ENCODE measurements around the gene GNL1. TPM values are rescaled to one million over a fixed set of nuclear protein-coding genes. Genes with fewer than 3 reads are reported as not detected.

The GNL1 gene
- total and polyA plus RNA-seq, 9 of the 15 experiments (the other 6 are each of a cell fraction or from before 2014, with no cell fraction given), result 0.73 to 112 (median 58.0) TPM

DNA sequence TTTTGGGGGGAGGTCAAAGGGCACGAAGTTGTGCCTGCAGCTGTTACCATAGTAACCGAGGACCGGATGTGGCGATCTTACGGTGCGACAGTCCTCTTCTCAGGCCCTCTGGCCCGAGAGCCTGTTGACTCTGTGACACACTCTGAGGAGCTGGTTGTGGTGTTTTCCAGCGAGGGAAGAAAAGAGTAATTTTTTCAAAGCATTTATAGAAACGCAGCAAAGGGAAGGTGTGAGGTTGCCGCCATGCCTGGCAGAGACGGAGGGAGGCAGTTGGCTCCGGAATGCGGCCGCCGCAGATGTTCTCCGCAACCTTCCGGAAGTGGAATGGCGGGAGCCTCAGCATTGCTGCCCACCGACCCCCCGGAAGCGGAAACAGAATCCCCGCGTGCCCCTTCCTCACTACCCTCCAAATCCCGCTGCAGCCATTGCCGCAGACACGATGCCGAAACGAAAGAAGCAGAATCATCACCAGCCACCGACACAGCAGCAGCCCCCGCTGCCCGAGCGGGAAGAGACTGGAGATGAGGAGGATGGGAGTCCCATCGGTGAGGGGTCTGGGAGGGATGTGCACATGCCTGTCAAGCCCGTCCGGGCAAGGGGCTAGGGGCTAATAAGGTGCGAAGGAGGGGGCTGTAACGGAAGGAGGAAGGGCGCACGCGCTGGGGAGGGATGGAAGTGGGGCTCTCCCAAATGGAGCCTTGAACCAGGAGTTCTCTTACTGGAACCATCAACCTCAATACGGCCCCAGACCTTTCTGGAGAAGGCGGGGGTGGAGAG lies 805 bp upstream of the GNL1 start, which contains the start of gene PRR3 (continued):
- TF ChIP-seq CBX2 (IDR thresholded peaks at IDR 0.05; ENCODE audit: insufficient read depth, low read length, poor library complexity, severe bottlenecking) (no peak), ETV5 (CRISPR knock-in tag; IDR thresholded peaks at IDR 0.05; ENCODE audit: low read depth) (peak; percentile 90), FOXJ2 (tag; IDR thresholded peaks at IDR 0.05) (peak; percentile 98), CEBPB (tag; IDR thresholded peaks at IDR 0.05) (no peak), HEY1 (CRISPR knock-in tag; IDR thresholded peaks at IDR 0.05; ENCODE audit: borderline replicate concordance) (no peak), PYGO2 (tag; IDR thresholded peaks at IDR 0.05) (no peak), RAD21 (CRISPR knock-in tag; conservative IDR thresholded peaks at IDR 0.05 in 1 of 2, IDR thresholded peaks at IDR 0.05 in 1 of 2) (no peak), ZNF384 (IDR thresholded peaks at IDR 0.05; ENCODE audit: low read depth, low read length) (0 out of 2 replicates have a peak, but pooled peaks have one; percentile 45), ESRRB (CRISPR knock-in tag; IDR thresholded peaks at IDR 0.05; ENCODE audit: borderline replicate concordance) (no peak), HES1 (IDR thresholded peaks at IDR 0.05; ENCODE audit: low read depth) (no peak), RERE (CRISPR knock-in tag; IDR thresholded peaks at IDR 0.05; ENCODE audit: borderline replicate concordance) (no peak), JUN (IDR thresholded peaks at IDR 0.05; ENCODE audit: borderline replicate concordance, low read depth, low read length) (peak; percentile 36; the same call in 1 of the 2 replicates), JUN (CRISPR knock-in tag; IDR thresholded peaks at IDR 0.05; ENCODE audit: borderline replicate concordance) (peak; percentile 87), TOE1 (IDR thresholded peaks at IDR 0.05; ENCODE audit: borderline replicate concordance) (0 out of 2 replicates have a peak, but pooled peaks have one; percentile 57), TOE1 (CRISPR knock-in tag; IDR thresholded peaks at IDR 0.05; ENCODE audit: borderline replicate concordance, low read depth) (peak; percentile 10; the same call in 1 of the 2 replicates), ZNF695 (CRISPR knock-in tag; IDR thresholded peaks at IDR 0.05) (no peak)
- TF ChIP-seq, protein P1, sequence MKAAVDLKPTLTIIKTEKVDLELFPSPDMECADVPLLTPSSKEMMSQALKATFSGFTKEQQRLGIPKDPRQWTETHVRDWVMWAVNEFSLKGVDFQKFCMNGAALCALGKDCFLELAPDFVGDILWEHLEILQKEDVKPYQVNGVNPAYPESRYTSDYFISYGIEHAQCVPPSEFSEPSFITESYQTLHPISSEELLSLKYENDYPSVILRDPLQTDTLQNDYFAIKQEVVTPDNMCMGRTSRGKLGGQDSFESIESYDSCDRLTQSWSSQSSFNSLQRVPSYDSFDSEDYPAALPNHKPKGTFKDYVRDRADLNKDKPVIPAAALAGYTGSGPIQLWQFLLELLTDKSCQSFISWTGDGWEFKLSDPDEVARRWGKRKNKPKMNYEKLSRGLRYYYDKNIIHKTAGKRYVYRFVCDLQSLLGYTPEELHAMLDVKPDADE (conservative IDR thresholded peaks at IDR 0.05; ENCODE audit: control insufficient read depth, low read depth, low read length), result peak; percentile 80

Data from K562 (cell line).